ENCODE results near the gene TMEM212. TPM values are rescaled to one million over a fixed set of nuclear protein-coding genes. Genes with fewer than 3 reads are reported as not detected.

Gene TMEM212
- total and polyA plus RNA-seq, 2 donors, result not detected

- no peaks in the 10 kb centered on the region for H3K27me3 ChIP-seq (ENCODE audit: control insufficient read depth in 2 of 2, insufficient read depth in 1 of 2, low read length in 1 of 2)
- H3K36me3 ChIP-seq (ENCODE audit: control insufficient read depth in 2 of 2, insufficient read depth in 2 of 2, low read length in 1 of 2), result no peaks in the 10 kb centered on the region
- H3K4me1 ChIP-seq (ENCODE audit: control insufficient read depth in 2 of 2, insufficient read depth in 2 of 2, low read length in 2 of 2), result no peaks in the 10 kb centered on the region
- no peak for DNase-seq (ENCODE audit: low read depth in 6 of 9, low spot score in 9 of 9)
- no peak overlapping the region for H3K4me3 ChIP-seq (ENCODE audit: low read length in 2 of 2)
- H3K9me3 ChIP-seq (ENCODE audit: control insufficient read depth in 2 of 2, insufficient read depth in 1 of 2, low read length in 1 of 2), result no peaks in the 10 kb centered on the region
- 88% methylated on average over 1 of the region's 1 CpG for WGBS
- peak overlapping the region in 1 of 2 donors; percentile 42 for H3K27ac ChIP-seq (ENCODE audit: low read depth in 1 of 2, low read length in 1 of 2)
Observed at GRCh38 chr3:171873580-171873979, 30.4 kb downstream of the TMEM212 start.

DNA sequence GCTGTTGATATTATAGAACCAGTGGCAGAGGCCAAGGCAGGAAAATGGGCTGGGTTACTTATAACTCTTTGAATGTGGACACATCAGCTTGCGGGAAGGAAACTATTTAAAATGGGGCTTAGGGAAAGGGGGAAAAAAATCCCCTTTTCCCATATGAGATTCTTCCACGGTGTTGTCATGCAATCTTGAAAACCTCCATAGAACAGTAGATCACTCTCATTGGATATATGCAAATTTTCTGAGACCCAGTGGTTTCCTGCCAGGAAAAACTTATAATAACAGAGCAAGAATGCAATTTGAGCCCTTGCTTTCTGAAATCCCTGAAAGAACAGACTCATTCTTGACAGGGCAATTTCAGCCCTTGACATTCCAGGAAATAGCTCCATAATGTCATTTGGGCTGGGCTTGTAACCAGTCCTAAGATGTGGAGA is 31.1 kb downstream of the TMEM212 start:
- no peaks in the 10 kb centered on the region for H3K36me3 ChIP-seq (ENCODE audit: control insufficient read depth in 2 of 2, insufficient read depth in 2 of 2, low read length in 1 of 2)
- H3K9me3 ChIP-seq (ENCODE audit: control insufficient read depth in 2 of 2, insufficient read depth in 1 of 2, low read length in 1 of 2), result no peaks in the 10 kb centered on the region
- DNase-seq (ENCODE audit: low read depth in 6 of 9, low spot score in 9 of 9), result peak in 1 of 9 donors; percentile 13
- H3K27me3 ChIP-seq (ENCODE audit: control insufficient read depth in 2 of 2, insufficient read depth in 1 of 2, low read length in 1 of 2), result no peaks in the 10 kb centered on the region
- 83% methylated on average over 2 of the region's 2 CpGs for WGBS
- no peaks in the 10 kb centered on the region for H3K4me1 ChIP-seq (ENCODE audit: control insufficient read depth in 2 of 2, insufficient read depth in 2 of 2, low read length in 2 of 2)
- H3K4me3 ChIP-seq (ENCODE audit: low read length in 2 of 2), result no peak overlapping the region
- H3K27ac ChIP-seq (ENCODE audit: low read depth in 1 of 2, low read length in 1 of 2), result peak overlapping the region in 1 of 2 donors; percentile 42

GRCh38 chr3:171874879-171875278 is 31.7 kb downstream of the TMEM212 start:
- WGBS, result 95% methylated on average over 4 of the region's 4 CpGs
- no peak for DNase-seq (ENCODE audit: low read depth in 6 of 9, low spot score in 9 of 9)
- Histone ChIP-seq H3K9me3 (ENCODE audit: control insufficient read depth in 2 of 2, insufficient read depth in 1 of 2, low read length in 1 of 2) (no peaks in the 10 kb centered on the region), H3K4me1 (ENCODE audit: control insufficient read depth in 2 of 2, insufficient read depth in 2 of 2, low read length in 2 of 2) (no peaks in the 10 kb centered on the region), H3K36me3 (ENCODE audit: control insufficient read depth in 2 of 2, insufficient read depth in 2 of 2, low read length in 1 of 2) (no peaks in the 10 kb centered on the region), H3K27me3 (ENCODE audit: control insufficient read depth in 2 of 2, insufficient read depth in 1 of 2, low read length in 1 of 2) (no peaks in the 10 kb centered on the region), H3K4me3 (ENCODE audit: low read length in 2 of 2) (no peak overlapping the region), H3K27ac (ENCODE audit: low read depth in 1 of 2, low read length in 1 of 2) (no peak overlapping the region)

GRCh38 chr3:171875923-171876412 is 32.8 kb downstream of the TMEM212 start:
- H3K9me3 ChIP-seq (ENCODE audit: control insufficient read depth in 2 of 2, insufficient read depth in 1 of 2, low read length in 1 of 2), result no peaks in the 10 kb centered on the region
- H3K27ac ChIP-seq (ENCODE audit: low read depth in 1 of 2, low read length in 1 of 2), result no peak overlapping the region
- no peak overlapping the region for H3K4me3 ChIP-seq (ENCODE audit: low read length in 2 of 2)
- no peaks in the 10 kb centered on the region for H3K36me3 ChIP-seq (ENCODE audit: control insufficient read depth in 2 of 2, insufficient read depth in 2 of 2, low read length in 1 of 2)
- WGBS, result 93% methylated on average over 4 of the region's 4 CpGs
- H3K27me3 ChIP-seq (ENCODE audit: control insufficient read depth in 2 of 2, insufficient read depth in 1 of 2, low read length in 1 of 2), result no peaks in the 10 kb centered on the region
- no peaks in the 10 kb centered on the region for H3K4me1 ChIP-seq (ENCODE audit: control insufficient read depth in 2 of 2, insufficient read depth in 2 of 2, low read length in 2 of 2)
- DNase-seq (ENCODE audit: low read depth in 6 of 9, low spot score in 9 of 9), result no peak

- 91% methylated on average over 5 of the region's 5 CpGs for WGBS
Observed at GRCh38 chr3:171876680-171877147, 33.6 kb downstream of the TMEM212 start.

GRCh38 chr3:171878461-171879225 is 35.5 kb downstream of the TMEM212 start:
- Histone ChIP-seq H3K27ac (ENCODE audit: low read depth in 1 of 2, low read length in 1 of 2) (no peak overlapping the region), H3K4me1 (ENCODE audit: control insufficient read depth in 2 of 2, insufficient read depth in 2 of 2, low read length in 2 of 2) (no peaks in the 10 kb centered on the region), H3K27me3 (ENCODE audit: control insufficient read depth in 2 of 2, insufficient read depth in 1 of 2, low read length in 1 of 2) (no peaks in the 10 kb centered on the region), H3K9me3 (ENCODE audit: control insufficient read depth in 2 of 2, insufficient read depth in 1 of 2, low read length in 1 of 2) (no peaks in the 10 kb centered on the region), H3K4me3 (ENCODE audit: low read length in 2 of 2) (no peak overlapping the region), H3K36me3 (ENCODE audit: control insufficient read depth in 2 of 2, insufficient read depth in 2 of 2, low read length in 1 of 2) (no peaks in the 10 kb centered on the region)
- DNase-seq (ENCODE audit: low read depth in 6 of 9, low spot score in 9 of 9), result no peak
- WGBS, result 92% methylated on average over 4 of the region's 4 CpGs

More at GRCh38 chr3:171876680-171877147, 33.6 kb downstream of the TMEM212 start:
- H3K27me3 ChIP-seq (ENCODE audit: control insufficient read depth in 2 of 2, insufficient read depth in 1 of 2, low read length in 1 of 2), result no peaks in the 10 kb centered on the region
- DNase-seq (ENCODE audit: low read depth in 6 of 9, low spot score in 9 of 9), result no peak
- H3K36me3 ChIP-seq (ENCODE audit: control insufficient read depth in 2 of 2, insufficient read depth in 2 of 2, low read length in 1 of 2), result no peaks in the 10 kb centered on the region
- peak overlapping the region; percentile 40 to 42 for H3K27ac ChIP-seq (ENCODE audit: low read depth in 1 of 2, low read length in 1 of 2)
- H3K9me3 ChIP-seq (ENCODE audit: control insufficient read depth in 2 of 2, insufficient read depth in 1 of 2, low read length in 1 of 2), result no peaks in the 10 kb centered on the region
- H3K4me3 ChIP-seq (ENCODE audit: low read length in 2 of 2), result no peak overlapping the region
- H3K4me1 ChIP-seq (ENCODE audit: control insufficient read depth in 2 of 2, insufficient read depth in 2 of 2, low read length in 2 of 2), result no peaks in the 10 kb centered on the region

- no peak for DNase-seq (ENCODE audit: low read depth in 6 of 9, low spot score in 9 of 9)
- H3K4me1 ChIP-seq (ENCODE audit: control insufficient read depth in 2 of 2, insufficient read depth in 2 of 2, low read length in 2 of 2), result no peaks in the 10 kb centered on the region
- H3K4me3 ChIP-seq (ENCODE audit: low read length in 2 of 2), result no peak overlapping the region
- no peaks in the 10 kb centered on the region for H3K27me3 ChIP-seq (ENCODE audit: control insufficient read depth in 2 of 2, insufficient read depth in 1 of 2, low read length in 1 of 2)
- H3K27ac ChIP-seq (ENCODE audit: low read depth in 1 of 2, low read length in 1 of 2), result no peak overlapping the region
- no peaks in the 10 kb centered on the region for H3K9me3 ChIP-seq (ENCODE audit: control insufficient read depth in 2 of 2, insufficient read depth in 1 of 2, low read length in 1 of 2)
- no peaks in the 10 kb centered on the region for H3K36me3 ChIP-seq (ENCODE audit: control insufficient read depth in 2 of 2, insufficient read depth in 2 of 2, low read length in 1 of 2)
- 89% methylated on average over 3 of the region's 3 CpGs for WGBS
Observed at GRCh38 chr3:171879472-171879871, 36.3 kb downstream of the TMEM212 start.

DNA sequence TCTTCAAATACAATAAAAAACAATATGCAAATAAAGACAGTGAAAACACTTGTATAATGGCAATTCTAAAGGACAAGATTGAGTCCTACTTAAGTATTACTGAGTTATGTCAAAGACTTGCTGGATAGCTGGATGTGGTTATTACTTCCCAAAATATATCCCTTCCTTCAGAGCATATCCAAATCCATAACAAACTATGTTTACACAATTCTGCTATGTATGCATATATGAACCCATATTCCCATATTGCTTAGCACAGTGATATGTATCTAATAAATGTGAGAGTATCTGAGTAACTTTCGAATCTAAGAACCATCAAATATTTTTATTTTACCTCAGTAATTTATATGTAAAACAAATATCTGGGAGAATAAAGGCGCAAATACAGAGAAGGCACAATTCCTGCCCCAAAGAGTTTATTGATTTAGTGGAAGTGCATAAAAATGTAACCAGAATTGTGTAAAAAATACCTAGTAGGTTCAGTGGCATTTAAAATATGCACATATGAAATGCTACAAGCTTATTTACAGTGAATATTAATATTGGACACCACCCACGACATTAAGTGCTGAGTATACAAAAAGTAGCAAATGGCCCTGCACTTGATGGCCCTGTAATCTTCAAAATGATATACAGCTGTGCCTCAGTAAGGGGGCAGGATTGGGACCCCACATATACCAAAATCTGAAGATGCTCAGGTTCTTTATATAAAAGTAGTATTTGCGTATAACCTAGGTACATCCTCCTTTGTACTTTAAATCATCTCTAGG is 37.1 kb downstream of the TMEM212 start:
- Histone ChIP-seq H3K27ac (ENCODE audit: low read depth in 1 of 2, low read length in 1 of 2) (no peak overlapping the region), H3K36me3 (ENCODE audit: control insufficient read depth in 2 of 2, insufficient read depth in 2 of 2, low read length in 1 of 2) (no peaks in the 10 kb centered on the region), H3K9me3 (ENCODE audit: control insufficient read depth in 2 of 2, insufficient read depth in 1 of 2, low read length in 1 of 2) (no peaks in the 10 kb centered on the region), H3K4me1 (ENCODE audit: control insufficient read depth in 2 of 2, insufficient read depth in 2 of 2, low read length in 2 of 2) (no peaks in the 10 kb centered on the region), H3K4me3 (ENCODE audit: low read length in 2 of 2) (no peak overlapping the region), H3K27me3 (ENCODE audit: control insufficient read depth in 2 of 2, insufficient read depth in 1 of 2, low read length in 1 of 2) (no peaks in the 10 kb centered on the region)
- 96% methylated on average over 4 of the region's 4 CpGs for WGBS
- no peak for DNase-seq (ENCODE audit: low read depth in 6 of 9, low spot score in 9 of 9)

DNA sequence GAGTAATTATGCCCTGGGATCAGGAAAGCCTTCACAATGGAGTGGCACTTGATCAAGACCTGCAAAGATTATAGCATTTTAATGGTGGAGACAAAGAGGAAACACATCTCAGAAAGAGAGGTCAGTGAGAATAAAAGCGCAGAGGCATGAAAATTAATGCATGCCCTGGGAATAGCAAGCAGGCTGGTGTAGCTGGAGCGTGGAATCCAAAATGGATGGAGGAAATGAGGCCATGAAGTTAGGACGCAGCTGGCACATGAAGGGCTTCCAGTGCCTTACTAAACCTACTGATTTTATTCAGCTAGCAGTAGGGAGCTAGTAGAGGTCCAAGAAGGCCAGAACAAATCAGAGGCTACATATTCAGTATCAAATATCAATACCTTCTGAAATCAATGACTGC is 38.1 kb downstream of the TMEM212 start:
- H3K27me3 ChIP-seq (ENCODE audit: control insufficient read depth in 2 of 2, insufficient read depth in 1 of 2, low read length in 1 of 2), result no peaks in the 10 kb centered on the region
- no peak overlapping the region for H3K27ac ChIP-seq (ENCODE audit: low read depth in 1 of 2, low read length in 1 of 2)
- H3K9me3 ChIP-seq (ENCODE audit: control insufficient read depth in 2 of 2, insufficient read depth in 1 of 2, low read length in 1 of 2), result no peaks in the 10 kb centered on the region
- no peaks in the 10 kb centered on the region for H3K4me1 ChIP-seq (ENCODE audit: control insufficient read depth in 2 of 2, insufficient read depth in 2 of 2, low read length in 2 of 2)
- no peak overlapping the region for H3K4me3 ChIP-seq (ENCODE audit: low read length in 2 of 2)
- DNase-seq (ENCODE audit: low read depth in 6 of 9, low spot score in 9 of 9), result no peak
- over 99% methylated on average over 3 of the region's 3 CpGs for WGBS
- H3K36me3 ChIP-seq (ENCODE audit: control insufficient read depth in 2 of 2, insufficient read depth in 2 of 2, low read length in 1 of 2), result no peaks in the 10 kb centered on the region
